Uterus (tissue), 2 donors: Measurements from ENCODE around the gene TRMT2A.

Experiments used
- CTCF ChIP-seq, 4 experiments: fragments of 200-600 bp in 2 of 4; fragments of 450-650 bp in 2 of 4; sonication (generic) in 2 of 4; IDR thresholded peaks; one replicate each; pipeline ENCODE4 v1.5.1; 2016 to 2019; ENCODE audit warnings: antibody characterized with exemption in 4 of 4, mild to moderate bottlenecking in 2 of 4, moderate library complexity in 1 of 4
- POLR2A ChIP-seq, 2 donors: fragments of 450-650 bp; IDR thresholded peaks; one replicate each; pipeline ENCODE4 v1.6.1; 2016; ENCODE audit warnings: antibody characterized with exemption in 2 of 2, mild to moderate bottlenecking in 1 of 2, moderate library complexity in 1 of 2

GRCh38 chr22:20158391-20159036 is 41.5 kb upstream of the TRMT2A start:
- no peak for TF ChIP-seq POLR2A (IDR thresholded peaks at IDR 0.05)
- no peak for TF ChIP-seq CTCF (IDR thresholded peaks at IDR 0.05)
